ENCODE results near the gene ABCD3.
"Not testable (repeated sequence)": the region's sequence is repeated elsewhere in the genome, so short reads cannot be mapped to it uniquely, and the experiment has no call there.

- not testable (repeated sequence) for TF ChIP-seq CTBP1 (IDR thresholded peaks at IDR 0.05; ENCODE audit: borderline replicate concordance); NFRKB (IDR thresholded peaks at IDR 0.05); ARNT (IDR thresholded peaks at IDR 0.05); BHLHE40 (IDR thresholded peaks at IDR 0.05; ENCODE audit: borderline replicate concordance); FOXM1 (IDR thresholded peaks at IDR 0.05; ENCODE audit: borderline replicate concordance); L3MBTL2 (conservative IDR thresholded peaks at IDR 0.05); TARDBP (IDR thresholded peaks at IDR 0.05); SUZ12 (IDR thresholded peaks at IDR 0.05)
These were observed 30.6 kb downstream of the ABCD3 start for GRCh38 chr1:94448741-94449140.

All from HEK293T (cell line).